Medulla oblongata (tissue), 1 donor: Measurements from ENCODE around the gene RBM7.

Source experiments
- DNase-seq: peaks from one replicate; pipeline ENCODE4 v3.0.0-alpha.2; 2015; ENCODE audit errors: extremely low spot score

The RBM7 gene

DNA sequence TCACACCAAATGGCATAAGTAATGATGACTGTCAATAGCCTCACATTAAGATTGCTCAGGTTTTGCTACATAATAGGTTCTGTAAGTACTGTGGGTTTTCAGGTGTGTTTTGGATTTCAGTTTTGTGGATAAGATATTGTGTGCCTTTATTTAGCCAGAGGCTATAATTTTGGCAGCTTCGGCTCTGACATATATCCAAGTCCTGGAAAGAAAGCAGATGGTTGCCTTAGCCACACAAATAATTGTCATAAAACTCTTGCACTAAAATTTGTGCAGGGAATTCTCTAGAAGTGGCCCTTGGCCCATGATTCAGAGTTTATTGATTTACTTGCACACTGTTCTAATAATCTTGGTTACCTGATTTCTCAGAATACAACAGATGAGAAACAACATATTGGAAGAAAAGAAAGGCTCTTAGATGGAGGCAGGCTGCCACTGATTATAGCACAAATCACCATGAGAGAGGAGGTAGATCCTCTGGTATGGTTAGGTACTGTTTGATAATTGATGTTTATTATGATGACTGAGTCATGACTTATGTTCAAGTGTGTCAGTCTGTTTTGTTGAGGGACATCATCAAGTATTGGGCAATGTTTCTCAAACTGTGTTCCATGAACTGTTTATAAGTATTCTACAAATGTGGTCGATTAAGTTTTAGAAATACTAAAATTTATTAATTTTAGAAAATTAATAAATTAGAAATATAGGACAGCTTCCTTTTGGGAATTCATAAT, 48.5 kb downstream of the RBM7 start:
- no peak for DNase-seq

DNA sequence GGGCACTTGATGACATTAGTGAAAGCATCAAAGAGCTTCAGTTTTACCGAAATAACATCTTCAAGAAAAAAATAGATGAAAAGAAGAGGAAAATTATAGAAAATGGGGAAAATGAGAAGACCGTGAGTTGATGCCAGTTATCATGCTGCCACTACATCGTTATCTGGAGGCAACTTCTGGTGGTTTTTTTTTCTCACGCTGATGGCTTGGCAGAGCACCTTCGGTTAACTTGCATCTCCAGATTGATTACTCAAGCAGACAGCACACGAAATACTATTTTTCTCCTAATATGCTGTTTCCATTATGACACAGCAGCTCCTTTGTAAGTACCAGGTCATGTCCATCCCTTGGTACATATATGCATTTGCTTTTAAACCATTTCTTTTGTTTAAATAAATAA, 49.4 kb downstream of the RBM7 start:
- no peak for DNase-seq

DNA sequence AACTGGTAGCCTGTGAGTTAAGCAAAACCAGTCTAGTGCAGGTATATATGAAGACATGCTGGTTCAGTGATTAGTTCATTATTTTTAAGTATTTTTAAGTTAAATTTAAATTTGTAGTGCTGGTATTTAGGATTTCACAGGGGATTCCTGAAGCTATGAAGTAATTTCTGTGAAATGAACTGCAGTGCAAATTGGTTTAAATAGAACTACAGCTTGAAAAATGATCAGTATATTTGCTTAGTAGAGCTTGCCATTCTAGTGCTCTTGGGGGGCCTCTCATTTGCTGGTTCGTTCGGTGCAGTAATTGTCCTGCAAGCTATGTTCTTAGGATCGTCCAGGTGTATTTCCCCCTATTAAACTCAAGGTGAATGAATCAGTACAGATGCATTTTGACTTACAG, 51.9 kb downstream of the RBM7 start:
- no peak for DNase-seq
